ENCODE results near the gene GDPD5.

GRCh38 chr11:75436806-75437205 lies 88.9 kb downstream of the GDPD5 start:
- TF ChIP-seq GATA3 (IDR thresholded peaks at IDR 0.05; ENCODE audit: low read depth, low read length), result no peak
- TF ChIP-seq GATA2 (IDR thresholded peaks at IDR 0.05; ENCODE audit: low read depth, low read length), result no peak

Data from SH-SY5Y (cell line).